ENCODE measurements around the gene TMTC4.
A peak's percentile ranks its signal among the peaks of the same experiment; 100 is the strongest.

Gene TMTC4

GRCh38 chr13:100602493-100603111 lies 72.0 kb downstream of the TMTC4 start:
- DNase-seq (ENCODE audit: low read depth), result no peak
- H3K4me3 ChIP-seq (ENCODE audit: low read depth, low read length), result no peak overlapping the region
- TF ChIP-seq, protein P1, sequence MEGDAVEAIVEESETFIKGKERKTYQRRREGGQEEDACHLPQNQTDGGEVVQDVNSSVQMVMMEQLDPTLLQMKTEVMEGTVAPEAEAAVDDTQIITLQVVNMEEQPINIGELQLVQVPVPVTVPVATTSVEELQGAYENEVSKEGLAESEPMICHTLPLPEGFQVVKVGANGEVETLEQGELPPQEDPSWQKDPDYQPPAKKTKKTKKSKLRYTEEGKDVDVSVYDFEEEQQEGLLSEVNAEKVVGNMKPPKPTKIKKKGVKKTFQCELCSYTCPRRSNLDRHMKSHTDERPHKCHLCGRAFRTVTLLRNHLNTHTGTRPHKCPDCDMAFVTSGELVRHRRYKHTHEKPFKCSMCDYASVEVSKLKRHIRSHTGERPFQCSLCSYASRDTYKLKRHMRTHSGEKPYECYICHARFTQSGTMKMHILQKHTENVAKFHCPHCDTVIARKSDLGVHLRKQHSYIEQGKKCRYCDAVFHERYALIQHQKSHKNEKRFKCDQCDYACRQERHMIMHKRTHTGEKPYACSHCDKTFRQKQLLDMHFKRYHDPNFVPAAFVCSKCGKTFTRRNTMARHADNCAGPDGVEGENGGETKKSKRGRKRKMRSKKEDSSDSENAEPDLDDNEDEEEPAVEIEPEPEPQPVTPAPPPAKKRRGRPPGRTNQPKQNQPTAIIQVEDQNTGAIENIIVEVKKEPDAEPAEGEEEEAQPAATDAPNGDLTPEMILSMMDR (IDR thresholded peaks at IDR 0.05; ENCODE audit: control insufficient read depth, extremely low read depth, insufficient read depth), result no peak

GRCh38 chr13:100601716-100602115 lies 72.9 kb downstream of the TMTC4 start:
- no peak for DNase-seq (ENCODE audit: low read depth)
- no peak overlapping the region for H3K4me3 ChIP-seq (ENCODE audit: low read depth, low read length)
- TF ChIP-seq, protein P1 (IDR thresholded peaks at IDR 0.05; ENCODE audit: control insufficient read depth, extremely low read depth, insufficient read depth), result no peak

GRCh38 chr13:100600915-100601314 lies 73.7 kb downstream of the TMTC4 start:
- no peak overlapping the region for H3K4me3 ChIP-seq (ENCODE audit: low read depth, low read length)
- no peak for DNase-seq (ENCODE audit: low read depth)
- TF ChIP-seq, protein P1 (IDR thresholded peaks at IDR 0.05; ENCODE audit: control insufficient read depth, extremely low read depth, insufficient read depth), result no peak

GRCh38 chr13:100600461-100600860 lies 74.1 kb downstream of the TMTC4 start:
- TF ChIP-seq, protein P1 (IDR thresholded peaks at IDR 0.05; ENCODE audit: control insufficient read depth, extremely low read depth, insufficient read depth), result no peak

GRCh38 chr13:100597253-100597652 lies 77.3 kb downstream of the TMTC4 start:
- no peak overlapping the region for H3K4me3 ChIP-seq (ENCODE audit: low read depth, low read length)
- no peak for DNase-seq (ENCODE audit: low read depth)
- TF ChIP-seq, protein P1 (IDR thresholded peaks at IDR 0.05; ENCODE audit: control insufficient read depth, extremely low read depth, insufficient read depth), result no peak

More at GRCh38 chr13:100600461-100600860, 74.1 kb downstream of the TMTC4 start:
- H3K4me3 ChIP-seq (ENCODE audit: low read depth, low read length), result no peak overlapping the region
- no peak for DNase-seq (ENCODE audit: low read depth)

DNA sequence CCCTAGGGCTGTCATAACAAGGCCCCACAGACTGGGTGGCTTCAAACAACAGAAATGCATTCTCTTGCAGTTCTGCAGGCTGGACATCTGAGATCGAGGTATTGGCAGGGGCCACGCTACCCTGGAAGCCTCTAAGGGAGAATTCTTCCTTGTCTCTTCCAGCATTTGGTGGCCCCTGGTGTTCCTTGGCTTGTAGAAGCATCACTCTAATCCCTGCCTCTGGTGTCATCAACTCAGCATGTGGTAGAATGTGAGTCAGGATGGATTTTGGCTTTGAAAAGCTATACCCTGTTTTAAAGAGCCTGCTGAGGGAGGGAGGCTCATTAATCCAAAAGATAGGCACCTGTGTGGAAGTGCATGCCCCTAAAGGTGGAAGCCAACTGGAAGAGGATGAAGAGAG lies 78.1 kb downstream of the TMTC4 start:
- TF ChIP-seq, protein P1 (IDR thresholded peaks at IDR 0.05; ENCODE audit: control insufficient read depth, extremely low read depth, insufficient read depth), result no peak
- H3K4me3 ChIP-seq (ENCODE audit: low read depth, low read length), result no peak overlapping the region
- DNase-seq (ENCODE audit: low read depth), result no peak

- H3K4me3 ChIP-seq (ENCODE audit: low read depth, low read length), result no peak overlapping the region
- no peak for DNase-seq (ENCODE audit: low read depth)
- TF ChIP-seq, protein P1 (IDR thresholded peaks at IDR 0.05; ENCODE audit: control insufficient read depth, extremely low read depth, insufficient read depth), result peak; percentile 36
Observed at GRCh38 chr13:100594731-100595130, 79.9 kb downstream of the TMTC4 start.
